ENCODE results near the gene OXCT1. TPM values are rescaled to one million over a fixed set of nuclear protein-coding genes. Genes with fewer than 3 reads are reported as not detected.

Gene OXCT1
- total RNA-seq, 1 experiment from 2014 or later: 20.6 TPM

DNA sequence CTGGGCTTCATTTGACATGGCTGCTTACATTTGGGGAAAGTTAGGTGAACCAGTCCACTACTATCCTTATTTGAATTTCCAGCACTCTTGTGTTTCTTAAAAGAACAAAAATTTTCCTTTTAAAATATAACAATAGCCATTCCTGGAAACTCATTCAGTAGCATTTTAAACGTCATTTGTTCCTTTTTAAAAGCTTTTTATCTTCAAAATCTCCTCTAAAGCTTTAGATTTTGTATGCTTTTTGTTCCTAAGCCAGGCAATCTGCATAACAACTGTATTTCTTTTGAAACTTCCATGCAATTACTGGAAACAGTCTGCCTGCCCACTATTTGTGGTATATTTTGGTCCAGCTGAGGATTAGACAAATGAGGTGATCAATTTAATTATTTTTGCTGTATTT lies 187.6 kb downstream of the OXCT1 start:
- TF ChIP-seq ZNF396 (CRISPR knock-in tag; IDR thresholded peaks at IDR 0.05; ENCODE audit: borderline replicate concordance): no peak
- TF ChIP-seq ETV6 (CRISPR knock-in tag; IDR thresholded peaks at IDR 0.05): no peak
- TF ChIP-seq, protein P1, sequence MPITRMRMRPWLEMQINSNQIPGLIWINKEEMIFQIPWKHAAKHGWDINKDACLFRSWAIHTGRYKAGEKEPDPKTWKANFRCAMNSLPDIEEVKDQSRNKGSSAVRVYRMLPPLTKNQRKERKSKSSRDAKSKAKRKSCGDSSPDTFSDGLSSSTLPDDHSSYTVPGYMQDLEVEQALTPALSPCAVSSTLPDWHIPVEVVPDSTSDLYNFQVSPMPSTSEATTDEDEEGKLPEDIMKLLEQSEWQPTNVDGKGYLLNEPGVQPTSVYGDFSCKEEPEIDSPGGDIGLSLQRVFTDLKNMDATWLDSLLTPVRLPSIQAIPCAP (CRISPR knock-in tag; IDR thresholded peaks at IDR 0.05): no peak
- no peak for TF ChIP-seq SMAD3 (CRISPR knock-in tag; IDR thresholded peaks at IDR 0.05; ENCODE audit: borderline replicate concordance)
- H3K4me1 Mint-ChIP-seq: peaks cover 6% of the 10 kb centered on the region
- no peak for DNase-seq (ENCODE audit: low spot score)
- H3K27ac Mint-ChIP-seq: no peak overlapping the region
- H3K4me3 Mint-ChIP-seq: no peak overlapping the region
- H3K9me3 Mint-ChIP-seq: peaks cover 20% of the 10 kb centered on the region
- ChIA-PET CTCF (interaction anchor here (0.8 kb wide), 1 partner anchor 45 kb away, joined by 3 read pairs; no protein-coding TSS in a partner anchor), POLR2A (interaction anchor here (0.6 kb wide), 1 partner anchor 26 kb away, joined by 3 read pairs; no protein-coding TSS in a partner anchor)
- no peaks in the 10 kb centered on the region for H3K27me3 Mint-ChIP-seq (ENCODE audit: low read depth)
- no peak for ATAC-seq
- no peaks in the 10 kb centered on the region; the same call in 1 of the 2 replicates for H3K36me3 Mint-ChIP-seq

DNA sequence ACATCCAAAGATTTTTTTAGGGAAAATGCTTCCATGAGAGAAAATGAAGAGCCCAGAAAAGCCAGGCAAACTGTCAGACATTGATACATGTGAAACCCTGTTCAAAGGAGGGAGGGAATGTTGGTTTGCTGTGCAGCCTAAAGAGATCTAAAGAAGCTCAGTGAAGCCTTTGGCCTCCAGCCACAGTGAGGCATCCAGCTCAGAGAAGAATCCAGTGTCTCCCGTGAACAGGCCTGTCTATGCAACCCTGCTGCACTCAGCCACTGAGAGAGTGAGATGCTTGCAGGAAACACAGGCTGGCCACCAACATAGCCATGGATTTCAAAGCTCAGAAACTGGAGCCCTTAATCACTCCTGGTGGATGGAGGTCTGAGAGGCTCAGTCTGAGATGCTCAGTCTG lies 188.4 kb downstream of the OXCT1 start:
- no peak for ATAC-seq
- TF ChIP-seq ZBTB21 (CRISPR knock-in tag; IDR thresholded peaks at IDR 0.05; ENCODE audit: borderline replicate concordance): no peak
- TF ChIP-seq, protein P2, sequence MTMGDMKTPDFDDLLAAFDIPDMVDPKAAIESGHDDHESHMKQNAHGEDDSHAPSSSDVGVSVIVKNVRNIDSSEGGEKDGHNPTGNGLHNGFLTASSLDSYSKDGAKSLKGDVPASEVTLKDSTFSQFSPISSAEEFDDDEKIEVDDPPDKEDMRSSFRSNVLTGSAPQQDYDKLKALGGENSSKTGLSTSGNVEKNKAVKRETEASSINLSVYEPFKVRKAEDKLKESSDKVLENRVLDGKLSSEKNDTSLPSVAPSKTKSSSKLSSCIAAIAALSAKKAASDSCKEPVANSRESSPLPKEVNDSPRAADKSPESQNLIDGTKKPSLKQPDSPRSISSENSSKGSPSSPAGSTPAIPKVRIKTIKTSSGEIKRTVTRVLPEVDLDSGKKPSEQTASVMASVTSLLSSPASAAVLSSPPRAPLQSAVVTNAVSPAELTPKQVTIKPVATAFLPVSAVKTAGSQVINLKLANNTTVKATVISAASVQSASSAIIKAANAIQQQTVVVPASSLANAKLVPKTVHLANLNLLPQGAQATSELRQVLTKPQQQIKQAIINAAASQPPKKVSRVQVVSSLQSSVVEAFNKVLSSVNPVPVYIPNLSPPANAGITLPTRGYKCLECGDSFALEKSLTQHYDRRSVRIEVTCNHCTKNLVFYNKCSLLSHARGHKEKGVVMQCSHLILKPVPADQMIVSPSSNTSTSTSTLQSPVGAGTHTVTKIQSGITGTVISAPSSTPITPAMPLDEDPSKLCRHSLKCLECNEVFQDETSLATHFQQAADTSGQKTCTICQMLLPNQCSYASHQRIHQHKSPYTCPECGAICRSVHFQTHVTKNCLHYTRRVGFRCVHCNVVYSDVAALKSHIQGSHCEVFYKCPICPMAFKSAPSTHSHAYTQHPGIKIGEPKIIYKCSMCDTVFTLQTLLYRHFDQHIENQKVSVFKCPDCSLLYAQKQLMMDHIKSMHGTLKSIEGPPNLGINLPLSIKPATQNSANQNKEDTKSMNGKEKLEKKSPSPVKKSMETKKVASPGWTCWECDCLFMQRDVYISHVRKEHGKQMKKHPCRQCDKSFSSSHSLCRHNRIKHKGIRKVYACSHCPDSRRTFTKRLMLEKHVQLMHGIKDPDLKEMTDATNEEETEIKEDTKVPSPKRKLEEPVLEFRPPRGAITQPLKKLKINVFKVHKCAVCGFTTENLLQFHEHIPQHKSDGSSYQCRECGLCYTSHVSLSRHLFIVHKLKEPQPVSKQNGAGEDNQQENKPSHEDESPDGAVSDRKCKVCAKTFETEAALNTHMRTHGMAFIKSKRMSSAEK (CRISPR knock-in tag; IDR thresholded peaks at IDR 0.05; ENCODE audit: borderline replicate concordance): no peak
- TF ChIP-seq, protein P3, sequence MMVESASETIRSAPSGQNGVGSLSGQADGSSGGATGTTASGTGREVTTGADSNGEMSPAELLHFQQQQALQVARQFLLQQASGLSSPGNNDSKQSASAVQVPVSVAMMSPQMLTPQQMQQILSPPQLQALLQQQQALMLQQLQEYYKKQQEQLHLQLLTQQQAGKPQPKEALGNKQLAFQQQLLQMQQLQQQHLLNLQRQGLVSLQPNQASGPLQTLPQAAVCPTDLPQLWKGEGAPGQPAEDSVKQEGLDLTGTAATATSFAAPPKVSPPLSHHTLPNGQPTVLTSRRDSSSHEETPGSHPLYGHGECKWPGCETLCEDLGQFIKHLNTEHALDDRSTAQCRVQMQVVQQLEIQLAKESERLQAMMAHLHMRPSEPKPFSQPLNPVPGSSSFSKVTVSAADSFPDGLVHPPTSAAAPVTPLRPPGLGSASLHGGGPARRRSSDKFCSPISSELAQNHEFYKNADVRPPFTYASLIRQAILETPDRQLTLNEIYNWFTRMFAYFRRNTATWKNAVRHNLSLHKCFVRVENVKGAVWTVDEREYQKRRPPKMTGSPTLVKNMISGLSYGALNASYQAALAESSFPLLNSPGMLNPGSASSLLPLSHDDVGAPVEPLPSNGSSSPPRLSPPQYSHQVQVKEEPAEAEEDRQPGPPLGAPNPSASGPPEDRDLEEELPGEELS (CRISPR knock-in tag; IDR thresholded peaks at IDR 0.05): no peak
- TF ChIP-seq NR3C1 (CRISPR knock-in tag; conservative IDR thresholded peaks at IDR 0.05; ENCODE audit: low read depth): no peak
- TF ChIP-seq ZNF423 (CRISPR knock-in tag; IDR thresholded peaks at IDR 0.05): no peak
- TF ChIP-seq, protein P4, sequence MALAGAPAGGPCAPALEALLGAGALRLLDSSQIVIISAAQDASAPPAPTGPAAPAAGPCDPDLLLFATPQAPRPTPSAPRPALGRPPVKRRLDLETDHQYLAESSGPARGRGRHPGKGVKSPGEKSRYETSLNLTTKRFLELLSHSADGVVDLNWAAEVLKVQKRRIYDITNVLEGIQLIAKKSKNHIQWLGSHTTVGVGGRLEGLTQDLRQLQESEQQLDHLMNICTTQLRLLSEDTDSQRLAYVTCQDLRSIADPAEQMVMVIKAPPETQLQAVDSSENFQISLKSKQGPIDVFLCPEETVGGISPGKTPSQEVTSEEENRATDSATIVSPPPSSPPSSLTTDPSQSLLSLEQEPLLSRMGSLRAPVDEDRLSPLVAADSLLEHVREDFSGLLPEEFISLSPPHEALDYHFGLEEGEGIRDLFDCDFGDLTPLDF (CRISPR knock-in tag; IDR thresholded peaks at IDR 0.05): no peak
- no peak for TF ChIP-seq TCF7 (CRISPR knock-in tag; IDR thresholded peaks at IDR 0.05; ENCODE audit: low read depth)
- TF ChIP-seq ZNF121 (CRISPR knock-in tag; IDR thresholded peaks at IDR 0.05): no peak
- TF ChIP-seq SOX15 (CRISPR knock-in tag; IDR thresholded peaks at IDR 0.05): no peak
- TF ChIP-seq, protein P5, sequence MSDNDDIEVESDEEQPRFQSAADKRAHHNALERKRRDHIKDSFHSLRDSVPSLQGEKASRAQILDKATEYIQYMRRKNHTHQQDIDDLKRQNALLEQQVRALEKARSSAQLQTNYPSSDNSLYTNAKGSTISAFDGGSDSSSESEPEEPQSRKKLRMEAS (CRISPR knock-in tag; IDR thresholded peaks at IDR 0.05): no peak
- no peak for TF ChIP-seq MXD4 (CRISPR knock-in tag; IDR thresholded peaks at IDR 0.05; ENCODE audit: borderline replicate concordance)
- TF ChIP-seq JUN (CRISPR knock-in tag; IDR thresholded peaks at IDR 0.05): no peak
- TF ChIP-seq, protein P6, sequence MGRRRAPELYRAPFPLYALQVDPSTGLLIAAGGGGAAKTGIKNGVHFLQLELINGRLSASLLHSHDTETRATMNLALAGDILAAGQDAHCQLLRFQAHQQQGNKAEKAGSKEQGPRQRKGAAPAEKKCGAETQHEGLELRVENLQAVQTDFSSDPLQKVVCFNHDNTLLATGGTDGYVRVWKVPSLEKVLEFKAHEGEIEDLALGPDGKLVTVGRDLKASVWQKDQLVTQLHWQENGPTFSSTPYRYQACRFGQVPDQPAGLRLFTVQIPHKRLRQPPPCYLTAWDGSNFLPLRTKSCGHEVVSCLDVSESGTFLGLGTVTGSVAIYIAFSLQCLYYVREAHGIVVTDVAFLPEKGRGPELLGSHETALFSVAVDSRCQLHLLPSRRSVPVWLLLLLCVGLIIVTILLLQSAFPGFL (CRISPR knock-in tag; IDR thresholded peaks at IDR 0.05; ENCODE audit: borderline replicate concordance): no peak
- TF ChIP-seq, protein P7, sequence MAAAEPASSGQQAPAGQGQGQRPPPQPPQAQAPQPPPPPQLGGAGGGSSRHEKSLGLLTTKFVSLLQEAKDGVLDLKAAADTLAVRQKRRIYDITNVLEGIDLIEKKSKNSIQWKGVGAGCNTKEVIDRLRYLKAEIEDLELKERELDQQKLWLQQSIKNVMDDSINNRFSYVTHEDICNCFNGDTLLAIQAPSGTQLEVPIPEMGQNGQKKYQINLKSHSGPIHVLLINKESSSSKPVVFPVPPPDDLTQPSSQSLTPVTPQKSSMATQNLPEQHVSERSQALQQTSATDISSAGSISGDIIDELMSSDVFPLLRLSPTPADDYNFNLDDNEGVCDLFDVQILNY (CRISPR knock-in tag; IDR thresholded peaks at IDR 0.05): no peak
- no peak for TF ChIP-seq TP53 (CRISPR knock-in tag; IDR thresholded peaks at IDR 0.05)
- TF ChIP-seq, protein P8, sequence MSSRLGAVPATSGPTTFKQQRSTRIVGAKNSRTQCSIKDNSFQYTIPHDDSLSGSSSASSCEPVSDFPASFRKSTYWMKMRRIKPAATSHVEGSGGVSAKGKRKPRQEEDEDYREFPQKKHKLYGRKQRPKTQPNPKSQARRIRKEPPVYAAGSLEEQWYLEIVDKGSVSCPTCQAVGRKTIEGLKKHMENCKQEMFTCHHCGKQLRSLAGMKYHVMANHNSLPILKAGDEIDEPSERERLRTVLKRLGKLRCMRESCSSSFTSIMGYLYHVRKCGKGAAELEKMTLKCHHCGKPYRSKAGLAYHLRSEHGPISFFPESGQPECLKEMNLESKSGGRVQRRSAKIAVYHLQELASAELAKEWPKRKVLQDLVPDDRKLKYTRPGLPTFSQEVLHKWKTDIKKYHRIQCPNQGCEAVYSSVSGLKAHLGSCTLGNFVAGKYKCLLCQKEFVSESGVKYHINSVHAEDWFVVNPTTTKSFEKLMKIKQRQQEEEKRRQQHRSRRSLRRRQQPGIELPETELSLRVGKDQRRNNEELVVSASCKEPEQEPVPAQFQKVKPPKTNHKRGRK (CRISPR knock-in tag; IDR thresholded peaks at IDR 0.05; ENCODE audit: borderline replicate concordance): no peak
- no peak for TF ChIP-seq CREM (CRISPR knock-in tag; IDR thresholded peaks at IDR 0.05)
- TF ChIP-seq NR1H2 (CRISPR knock-in tag; IDR thresholded peaks at IDR 0.05): no peak
- no peak for TF ChIP-seq ESRRA (CRISPR knock-in tag; IDR thresholded peaks at IDR 0.05; ENCODE audit: borderline replicate concordance)

More for the DNA sequence above, 188.4 kb downstream of the OXCT1 start:
- H3K27me3 Mint-ChIP-seq (ENCODE audit: low read depth): no peaks in the 10 kb centered on the region
- DNase-seq (ENCODE audit: low spot score): no peak
- H3K9me3 Mint-ChIP-seq: peaks cover 20% of the 10 kb centered on the region
- POLR2A ChIA-PET: no interaction called here
- CTCF ChIA-PET: interaction anchor here (0.8 kb wide), 1 partner anchor 44 kb away, joined by 3 read pairs; no protein-coding TSS in a partner anchor
- H3K4me1 Mint-ChIP-seq: peaks cover 6% of the 10 kb centered on the region
- H3K36me3 Mint-ChIP-seq: no peaks in the 10 kb centered on the region; the same call in 1 of the 2 replicates
- H3K27ac Mint-ChIP-seq: no peak overlapping the region
- H3K4me3 Mint-ChIP-seq: no peak overlapping the region

Data from WTC11 (cell line).